Epidermal melanocyte (primary cell): ENCODE data around the gene KCNE3.
"Not testable (repeated sequence)": the region's sequence is repeated elsewhere in the genome, so short reads cannot be mapped to it uniquely, and the experiment has no call there.

ENCODE experiments used
- DNase-seq: peaks from one replicate; pipeline ENCODE4 v3.0.0; 2011; ENCODE audit warnings: low spot score; ENCODE audit not compliant: insufficient read length

Gene KCNE3

DNA sequence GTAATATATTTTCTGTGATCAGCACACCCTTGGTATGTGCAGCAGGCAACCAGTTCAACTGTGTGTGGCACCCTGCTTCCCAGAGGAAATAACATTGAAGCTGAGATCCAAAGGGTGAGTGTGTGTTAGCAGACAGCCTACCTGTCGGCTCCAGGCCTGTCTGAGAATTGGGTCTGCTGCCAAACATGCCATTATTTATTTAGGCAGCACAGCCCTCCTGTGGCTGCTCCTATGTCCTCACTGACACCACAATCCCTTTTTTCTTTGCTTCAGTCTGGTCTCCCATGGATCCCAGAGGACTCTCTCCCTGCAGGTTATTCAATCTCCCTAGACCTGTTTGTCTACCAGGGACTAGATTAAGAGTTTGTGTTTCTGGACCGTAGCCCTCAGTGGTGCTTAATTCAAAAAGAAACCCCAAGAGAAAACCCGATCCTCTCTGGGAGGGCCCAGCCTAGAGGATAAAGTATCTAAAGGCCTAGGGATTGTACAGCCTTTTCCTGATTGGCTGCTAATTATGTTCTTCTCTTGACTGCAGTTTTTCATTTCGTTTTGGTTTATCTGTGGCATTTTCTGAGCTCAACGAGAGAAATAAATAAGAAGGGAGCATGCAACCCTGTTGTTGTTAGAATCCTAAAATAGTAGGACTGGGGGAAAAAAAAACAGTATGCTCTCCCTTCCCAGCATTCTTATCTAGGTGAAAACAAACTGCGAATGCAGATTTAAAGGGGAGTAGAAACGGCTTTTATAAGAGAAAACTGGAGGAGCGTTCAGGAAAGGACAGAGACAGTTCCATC, 24.1 kb downstream of the KCNE3 start:
- no peak for DNase-seq

- DNase-seq = no peak
Observed at GRCh38 chr11:74442636-74443035, 24.7 kb downstream of the KCNE3 start.

DNA sequence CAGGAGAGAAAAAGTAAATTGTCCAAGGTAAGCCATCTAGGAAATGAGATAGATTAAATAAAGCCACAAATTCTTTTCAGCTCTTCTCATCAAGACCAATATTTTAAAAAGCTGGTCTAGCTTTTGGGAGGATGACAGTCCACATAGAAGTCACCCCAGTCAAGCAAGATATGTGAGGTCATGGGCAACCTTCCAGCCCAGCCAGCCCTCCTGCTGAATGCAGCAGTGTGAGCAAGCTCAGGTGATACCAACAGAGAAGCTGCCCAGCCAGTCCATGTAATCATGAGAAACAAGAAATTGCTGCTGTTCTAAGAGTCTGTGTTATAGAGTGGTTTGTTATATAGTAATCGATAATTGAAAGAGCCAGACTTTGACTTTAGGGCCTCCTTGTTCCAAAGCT, 28.7 kb downstream of the KCNE3 start:
- no peak for DNase-seq

- no peak for DNase-seq
Observed at GRCh38 chr11:74437441-74438042, 29.8 kb downstream of the KCNE3 start.

DNA sequence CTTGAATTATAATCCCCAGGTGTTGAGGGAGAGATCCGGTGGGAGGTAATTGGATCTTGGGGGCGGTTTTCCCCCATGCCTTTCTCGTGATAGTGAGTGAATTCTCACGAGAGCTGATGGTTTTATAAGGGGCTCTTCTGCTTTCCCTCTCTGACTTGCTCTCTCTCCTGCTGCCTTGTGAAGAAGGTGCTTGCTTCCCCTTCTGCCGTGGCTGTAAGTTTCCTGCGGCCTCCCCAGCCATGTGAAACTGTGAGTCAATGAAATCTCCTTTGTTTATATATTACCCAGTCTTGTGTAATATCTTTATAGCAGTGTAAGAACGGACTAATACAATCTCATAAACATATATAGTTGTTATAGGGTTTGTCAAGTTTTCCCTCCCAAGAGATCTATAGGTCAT, 32.8 kb downstream of the KCNE3 start:
- no peak for DNase-seq

GRCh38 chr11:74429205-74429604, 38.1 kb downstream of the KCNE3 start:
- no peak for DNase-seq

- DNase-seq = no peak
Observed at GRCh38 chr11:74427384-74427886, 39.9 kb downstream of the KCNE3 start.

DNA sequence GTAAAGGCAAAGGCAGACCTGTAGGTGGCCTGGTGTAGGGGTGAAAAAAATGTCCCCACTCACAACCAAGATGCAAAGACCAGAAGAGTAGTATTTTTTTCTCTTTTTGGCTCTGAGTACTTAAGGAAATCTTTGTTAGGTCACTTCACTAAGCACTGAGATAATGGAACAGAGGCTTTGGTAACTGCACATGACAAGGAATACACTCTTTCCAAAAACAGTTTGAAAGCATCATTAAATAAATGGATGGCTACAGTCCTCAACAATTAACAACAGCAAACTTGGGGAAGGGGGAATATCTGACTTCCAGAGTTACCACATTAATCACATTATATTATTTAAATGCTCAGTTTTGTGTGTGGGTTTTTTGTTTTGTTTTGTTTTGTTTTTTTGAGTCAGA, 42.2 kb downstream of the KCNE3 start:
- DNase-seq = no peak

DNA sequence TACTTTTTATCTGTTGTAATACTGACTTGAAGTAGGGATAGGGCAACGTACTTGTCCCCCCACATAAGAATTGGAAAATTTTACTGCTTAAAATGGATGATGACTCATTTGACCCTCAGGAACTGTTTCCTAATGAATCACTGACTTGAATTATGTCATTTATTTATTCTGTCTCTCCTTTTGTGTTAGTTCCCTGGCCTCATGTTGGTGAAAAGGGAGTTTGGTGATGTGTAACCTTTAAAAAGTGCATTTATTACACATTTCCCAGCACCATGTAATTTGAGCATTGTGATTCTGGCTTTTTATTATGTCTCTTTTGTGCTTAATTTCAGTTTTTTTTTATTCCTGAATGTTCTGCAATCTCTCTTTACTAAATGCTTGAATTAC, 48.8 kb downstream of the KCNE3 start:
- DNase-seq = no peak

DNA sequence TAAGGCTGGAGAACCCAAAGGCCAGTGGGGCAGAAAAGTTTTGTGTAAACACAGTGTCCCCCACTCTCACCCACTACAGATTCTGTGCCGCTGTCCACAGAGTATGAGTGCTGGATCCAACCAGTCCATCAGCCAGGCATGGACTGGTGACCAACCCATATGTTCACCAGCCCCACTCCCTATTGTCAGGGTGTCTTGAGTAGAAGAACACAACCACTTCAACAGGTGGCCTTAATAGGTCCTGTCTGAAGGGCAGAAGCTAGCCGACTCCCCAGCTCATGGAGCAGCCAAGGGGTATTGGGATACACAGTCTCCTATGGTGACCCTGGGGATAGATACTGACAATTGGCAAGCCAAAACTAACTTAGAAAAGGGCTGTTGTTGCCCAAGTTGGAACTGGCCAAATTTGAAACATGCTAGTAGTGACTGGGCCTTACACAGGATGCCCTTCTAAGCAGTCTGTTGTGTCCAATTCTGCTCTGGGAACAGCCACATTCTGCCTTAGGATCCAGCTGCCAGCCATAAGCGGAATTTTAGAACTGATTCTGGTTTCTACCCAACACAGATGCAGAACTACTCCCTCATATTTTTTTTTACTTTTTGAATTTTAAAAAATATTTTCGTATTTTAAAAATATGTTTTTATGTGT, 49.4 kb downstream of the KCNE3 start:
- no peak for DNase-seq

- DNase-seq = no peak
Observed at GRCh38 chr11:74417379-74417804, 50.0 kb downstream of the KCNE3 start.

DNA sequence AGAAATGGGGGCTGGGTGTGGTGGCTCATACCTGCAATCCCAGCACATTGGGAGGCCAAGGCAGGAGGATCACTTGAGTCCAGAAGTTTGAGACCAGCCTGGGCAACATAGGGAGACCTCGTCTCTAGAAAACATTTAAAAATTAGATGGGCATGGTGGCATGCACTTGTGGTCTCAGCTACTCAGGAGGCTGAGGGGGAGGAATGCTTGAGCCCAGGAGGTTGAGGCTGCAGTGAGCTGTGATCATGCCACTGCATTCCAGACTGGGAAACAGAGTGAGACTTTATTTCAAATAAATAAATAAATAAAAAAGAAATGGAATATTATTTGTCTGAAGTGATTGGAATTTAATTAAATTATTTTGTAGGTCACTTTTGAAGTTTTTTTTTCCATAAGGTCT, 50.4 kb downstream of the KCNE3 start:
- not testable (repeated sequence) for DNase-seq

GRCh38 chr11:74412733-74413359, 54.5 kb downstream of the KCNE3 start:
- DNase-seq = no peak

DNA sequence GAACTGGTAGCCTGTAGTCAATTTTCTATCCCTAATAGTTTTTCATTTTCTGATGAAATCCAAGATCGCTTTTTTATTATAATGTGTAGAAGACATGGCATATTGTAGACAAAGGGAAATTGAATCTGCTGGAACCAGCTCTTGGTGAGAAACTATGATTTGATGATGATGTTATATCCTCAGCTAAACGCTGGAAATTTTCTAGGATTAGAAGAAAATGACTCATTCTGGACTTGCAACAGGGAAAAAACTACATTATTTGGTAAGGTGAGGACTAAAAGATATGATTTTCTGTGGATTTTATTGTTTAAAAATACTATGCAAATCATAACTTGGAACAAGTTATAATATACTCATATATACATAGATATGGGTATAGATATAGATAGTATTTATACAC, 55.0 kb downstream of the KCNE3 start:
- no peak for DNase-seq

DNA sequence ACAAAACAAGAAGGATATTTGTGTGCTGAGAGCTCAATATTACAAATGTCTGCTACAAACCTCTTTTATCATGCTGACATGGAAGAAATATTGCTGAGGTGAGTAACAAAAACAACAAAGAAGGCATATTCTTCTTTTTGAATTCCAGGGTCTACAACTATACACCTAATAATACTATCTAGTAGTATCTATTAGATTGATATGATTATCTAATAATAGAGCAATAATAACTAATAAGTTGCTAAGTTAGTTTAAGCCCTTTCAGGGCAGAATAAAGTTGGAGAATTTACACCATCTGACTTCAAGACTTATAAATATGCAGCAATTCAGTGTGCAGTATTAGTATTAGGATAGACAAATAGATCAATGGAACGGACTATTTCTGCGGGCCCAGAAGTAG, 57.7 kb downstream of the KCNE3 start:
- DNase-seq = no peak
